A549 (cell line): ENCODE results near the gene VPS37B.

Experiments
- CTCF ChIP-seq: fragments of >200 bp; sonication (Bioruptor Twin); formaldehyde crosslinking; IDR thresholded peaks from 3 replicates; pipeline ENCODE4 v1.5.1; 2016
- E2F6 ChIP-seq: IDR thresholded peaks from 2 replicates; pipeline ENCODE4 v1.6.1; 2012; ENCODE audit warnings: low read depth, borderline replicate concordance
- KDM1A ChIP-seq: fragments of 200-600 bp; sonication (generic); IDR thresholded peaks from 2 replicates; pipeline ENCODE4 v1.6.1; 2016; ENCODE audit warnings: low read depth, mild to moderate bottlenecking
- POLR2A ChIP-seq: IDR thresholded peaks from 2 replicates; pipeline ENCODE4 v1.6.1; 2012; ENCODE audit warnings: mild to moderate bottlenecking, low read length
- TP53 ChIP-seq: fragments of 250-450 bp; sonication (Bioruptor Pico); IDR thresholded peaks from 2 replicates; pipeline ENCODE4 v1.5.0; 2021; ENCODE audit warnings: mild to moderate bottlenecking, moderate library complexity
- TF ChIP-seq, protein P1 (sequence below): fragments of 450-650 bp; IDR thresholded peaks from 2 replicates; pipeline ENCODE4 v1.6.1; 2014; ENCODE audit warnings: antibody characterized with exemption

GRCh38 chr12:122886851-122887818 is 8.8 kb downstream of the VPS37B start:
- TF ChIP-seq POLR2A (no peak), KDM1A (no peak), TP53 (no peak), E2F6 (no peak), CTCF (no peak)
- TF ChIP-seq, protein P1, sequence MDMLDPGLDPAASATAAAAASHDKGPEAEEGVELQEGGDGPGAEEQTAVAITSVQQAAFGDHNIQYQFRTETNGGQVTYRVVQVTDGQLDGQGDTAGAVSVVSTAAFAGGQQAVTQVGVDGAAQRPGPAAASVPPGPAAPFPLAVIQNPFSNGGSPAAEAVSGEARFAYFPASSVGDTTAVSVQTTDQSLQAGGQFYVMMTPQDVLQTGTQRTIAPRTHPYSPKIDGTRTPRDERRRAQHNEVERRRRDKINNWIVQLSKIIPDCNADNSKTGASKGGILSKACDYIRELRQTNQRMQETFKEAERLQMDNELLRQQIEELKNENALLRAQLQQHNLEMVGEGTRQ, result no peak
